Type B pancreatic cell (in vitro differentiated cells): ENCODE measurements around the gene TRIM13. TPM values are rescaled to one million over a fixed set of nuclear protein-coding genes. Genes with fewer than 3 reads are reported as not detected.

Source experiments
- DNase-seq: peaks from one replicate; pipeline ENCODE4 v3.0.0; 2021; ENCODE audit warnings: mixed read lengths; ENCODE audit not compliant: unreplicated experiment; ENCODE audit errors: extremely low spot score
- H3K27ac Mint-ChIP-seq: 2 replicates; pipeline ENCODE4 v1.8.0; 2021; ENCODE audit warnings: mild to moderate bottlenecking, mixed read lengths
- H3K27me3 Mint-ChIP-seq: 2 replicates; pipeline ENCODE4 v1.8.0; 2021; ENCODE audit warnings: mixed read lengths
- H3K36me3 Mint-ChIP-seq: 2 replicates; pipeline ENCODE4 v1.8.0; 2021; ENCODE audit warnings: mixed read lengths
- H3K4me1 Mint-ChIP-seq: one replicate; pipeline ENCODE4 v1.8.0; 2021; ENCODE audit warnings: mixed read lengths; ENCODE audit not compliant: unreplicated experiment
- H3K4me3 Mint-ChIP-seq: 2 replicates; pipeline ENCODE4 v1.8.0; 2021; ENCODE audit warnings: mild to moderate bottlenecking, mixed read lengths
- H3K9me3 Mint-ChIP-seq: 2 replicates; pipeline ENCODE4 v1.8.0; 2021; ENCODE audit warnings: mixed read lengths
- CTCF ChIP-seq: fragments of 200-600 bp; sonication (generic); conservative IDR thresholded peaks from 2 replicates; pipeline ENCODE4 v1.5.0; 2021; ENCODE audit warnings: antibody characterized with exemption, mild to moderate bottlenecking
- total RNA-seq: library from RNA; stranded (reverse); gene quantifications from 2 replicates; pipeline ENCODE4 v1.2.1, GENCODE V29; 2021; ENCODE audit warnings: low replicate concordance

The TRIM13 gene
- total RNA-seq, 1 donor from 2014 or later: 42.0 TPM

DNA sequence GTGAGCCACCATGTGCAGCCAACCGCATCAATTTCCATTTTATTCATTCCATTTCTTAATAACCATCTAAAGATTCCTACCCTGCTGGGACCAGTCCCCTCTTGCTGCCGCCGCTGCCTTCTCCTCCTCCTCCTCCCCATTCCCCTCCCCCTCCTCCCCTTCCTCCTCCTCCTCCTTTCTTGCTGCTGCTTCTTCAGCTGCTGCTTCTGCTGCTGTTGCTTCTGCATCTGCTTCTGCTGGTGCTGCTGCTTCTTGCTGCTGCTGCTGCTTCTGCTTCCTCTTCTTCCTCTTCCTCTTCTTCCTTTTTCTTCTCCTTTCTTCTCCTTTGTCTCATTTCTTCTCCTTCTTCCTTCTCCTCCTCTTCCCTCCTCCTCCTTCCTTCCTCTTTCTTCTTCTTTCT, 40.7 kb upstream of the TRIM13 start:
- Mint-ChIP-seq H3K27me3 (no peaks in the 10 kb centered on the region), H3K36me3 (peaks cover 17% of the 10 kb centered on the region), H3K4me3 (no peak overlapping the region), H3K27ac (no peak overlapping the region), H3K4me1 (no peaks in the 10 kb centered on the region), H3K9me3 (no peaks in the 10 kb centered on the region)
- no peak for DNase-seq
- no peak for TF ChIP-seq CTCF

GRCh38 chr13:49958321-49958720, 38.5 kb upstream of the TRIM13 start:
- no peak for TF ChIP-seq CTCF
- H3K27me3 Mint-ChIP-seq: no peaks in the 10 kb centered on the region

GRCh38 chr13:49967456-49967855, 29.4 kb upstream of the TRIM13 start:
- Mint-ChIP-seq H3K36me3 (peaks cover 18% of the 10 kb centered on the region), H3K4me3 (no peak overlapping the region), H3K9me3 (peaks cover 10% of the 10 kb centered on the region), H3K27ac (no peak overlapping the region), H3K27me3 (no peaks in the 10 kb centered on the region), H3K4me1 (no peaks in the 10 kb centered on the region)
- no peak for DNase-seq
- TF ChIP-seq CTCF: no peak

More at GRCh38 chr13:49958321-49958720, 38.5 kb upstream of the TRIM13 start:
- Mint-ChIP-seq H3K27ac (no peak overlapping the region), H3K9me3 (peaks cover 4% of the 10 kb centered on the region), H3K4me3 (no peak overlapping the region), H3K36me3 (peaks cover 22% of the 10 kb centered on the region), H3K4me1 (no peaks in the 10 kb centered on the region)
- DNase-seq: no peak

DNA sequence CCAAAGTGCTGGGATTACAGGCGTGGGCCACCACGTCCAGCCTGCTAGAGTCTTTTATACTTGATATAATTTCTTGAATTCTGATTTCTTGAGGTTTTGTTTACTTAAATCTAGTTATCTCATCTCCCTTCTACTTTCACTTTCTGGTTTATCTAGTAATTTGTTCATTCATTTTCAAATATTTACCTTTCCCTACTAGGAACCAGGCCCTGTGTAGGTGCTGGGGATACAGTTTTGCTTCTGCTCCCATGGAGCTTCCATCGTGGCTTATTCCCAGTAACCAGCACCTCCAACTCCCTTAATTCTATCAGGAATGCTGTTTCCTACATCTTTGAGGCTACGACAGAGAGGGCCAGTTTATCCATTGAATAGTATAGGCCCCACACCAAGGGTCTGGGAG, 24.1 kb upstream of the TRIM13 start:
- H3K4me1 Mint-ChIP-seq: peaks cover 11% of the 10 kb centered on the region
- no peak for TF ChIP-seq CTCF
- DNase-seq: no peak
- no peak overlapping the region for H3K27ac Mint-ChIP-seq
- H3K27me3 Mint-ChIP-seq: no peaks in the 10 kb centered on the region
- no peaks in the 10 kb centered on the region for H3K36me3 Mint-ChIP-seq
- no peak overlapping the region for H3K4me3 Mint-ChIP-seq
- H3K9me3 Mint-ChIP-seq: no peaks in the 10 kb centered on the region

GRCh38 chr13:49975826-49976225, 21.0 kb upstream of the TRIM13 start:
- no peak for TF ChIP-seq CTCF
- H3K4me3 Mint-ChIP-seq: no peak overlapping the region
- H3K27me3 Mint-ChIP-seq: no peaks in the 10 kb centered on the region
- no peaks in the 10 kb centered on the region for H3K9me3 Mint-ChIP-seq
- H3K4me1 Mint-ChIP-seq: peaks cover 15% of the 10 kb centered on the region
- no peak overlapping the region for H3K27ac Mint-ChIP-seq
- DNase-seq: no peak
- H3K36me3 Mint-ChIP-seq: no peaks in the 10 kb centered on the region
